HEK293 (cell line): ENCODE measurements around the gene PLA2G4E.

Source experiments
- CTCF ChIA-PET: fragments of 350-600 bp; formaldehyde crosslinking; extraction: SDS; loops from one replicate; lab custom pipeline; 2021; ENCODE audit warnings: antibody characterized with exemption; lab: Yijun Ruan, JAX
- POLR2A ChIA-PET: fragments of 300-600 bp; formaldehyde crosslinking; extraction: SDS; loops from one replicate; lab custom pipeline; 2020; ENCODE audit warnings: antibody characterized with exemption, inconsistent platforms; lab: Yijun Ruan, JAX
- H3K27ac ChIP-seq: fragments of 200-500 bp; sonication (Bioruptor generic); 2 replicates; pipeline ENCODE4 v1.5.1; 2014; ENCODE audit warnings: low read depth, low read length, control low read depth, inconsistent platforms; ENCODE audit errors: extremely low read depth
- H3K36me3 ChIP-seq, 2 experiments: fragments of 200-500 bp in 1 of 2; sonication (Bioruptor generic) in 1 of 2; 1 replicate in 1 of 2; 2 replicates in 1 of 2; pipeline ENCODE4 v1.5.1; 2014 to 2017; ENCODE audit warnings: inconsistent platforms in 2 of 2, low read length in 2 of 2; ENCODE audit not compliant: control insufficient read depth in 2 of 2, insufficient read depth in 1 of 2
- H3K4me1 ChIP-seq: fragments of 200-500 bp; sonication (Bioruptor generic); 2 replicates; pipeline ENCODE4 v1.5.1; 2014; ENCODE audit warnings: mild to moderate bottlenecking, low read length, inconsistent platforms; ENCODE audit not compliant: control insufficient read depth, insufficient read depth
- H3K4me3 ChIP-seq: 2 replicates; pipeline ENCODE4 v1.5.1; 2011; ENCODE audit warnings: low read depth, mild to moderate bottlenecking, control low read depth, low read length, moderate library complexity
- H3K9me3 ChIP-seq: fragments of 200-500 bp; sonication (Bioruptor generic); 2 replicates; pipeline ENCODE4 v1.5.1; 2014; ENCODE audit warnings: low read depth, low read length, inconsistent platforms; ENCODE audit not compliant: control insufficient read depth, insufficient read depth
- GLI2 ChIP-seq: fragments of 450-650 bp; formaldehyde crosslinking; IDR thresholded peaks from 2 replicates; pipeline ENCODE4; 2017; ENCODE audit warnings: missing biosample characterization, missing genetic modification characterization, low read depth, borderline replicate concordance
- GLIS2 ChIP-seq: fragments of 450-650 bp; formaldehyde crosslinking; IDR thresholded peaks from 2 replicates; pipeline ENCODE4 v1.5.1; 2016; ENCODE audit warnings: missing biosample characterization, missing genetic modification characterization
- HOXD13 ChIP-seq: sonication (generic); formaldehyde crosslinking; IDR thresholded peaks from 2 replicates; pipeline ENCODE4 v1.8.0; 2022; ENCODE audit warnings: missing genetic modification reagents, borderline replicate concordance
- SALL2 ChIP-seq: fragments of 450-650 bp; formaldehyde crosslinking; IDR thresholded peaks from 2 replicates; pipeline ENCODE4 v1.5.0; 2017; ENCODE audit warnings: missing biosample characterization, mild to moderate bottlenecking, missing genetic modification characterization, borderline replicate concordance
- SP2 ChIP-seq: fragments of 450-650 bp; formaldehyde crosslinking; IDR thresholded peaks from 2 replicates; pipeline ENCODE4 v1.5.1; 2016; ENCODE audit warnings: missing biosample characterization, missing genetic modification characterization
- ZNF121 ChIP-seq: fragments of 450-650 bp; formaldehyde crosslinking; IDR thresholded peaks from 2 replicates; pipeline ENCODE4 v1.5.1; 2016; ENCODE audit warnings: missing biosample characterization, missing genetic modification characterization
- ZNF2 ChIP-seq: fragments of 450-650 bp; formaldehyde crosslinking; IDR thresholded peaks from 2 replicates; pipeline ENCODE4 v1.5.1; 2016; ENCODE audit warnings: missing biosample characterization, missing genetic modification characterization
- ZNF23 ChIP-seq: fragments of 450-650 bp; formaldehyde crosslinking; IDR thresholded peaks from 2 replicates; pipeline ENCODE4 v1.5.1; 2016; ENCODE audit warnings: missing biosample characterization, missing genetic modification characterization, borderline replicate concordance
- ZNF311 ChIP-seq: fragments of 450-650 bp; formaldehyde crosslinking; IDR thresholded peaks from 2 replicates; pipeline ENCODE4 v1.5.1; 2017; ENCODE audit warnings: missing biosample characterization, missing genetic modification characterization, borderline replicate concordance
- ZNF354C ChIP-seq: fragments of 450-650 bp; formaldehyde crosslinking; IDR thresholded peaks from 2 replicates; pipeline ENCODE4 v1.5.1; 2016; ENCODE audit warnings: missing biosample characterization, missing genetic modification characterization, low read depth, borderline replicate concordance
- ZNF621 ChIP-seq: fragments of 450-650 bp; formaldehyde crosslinking; IDR thresholded peaks from 2 replicates; pipeline ENCODE4 v1.5.1; 2017; ENCODE audit warnings: missing biosample characterization, missing genetic modification characterization
- ZNF670 ChIP-seq: fragments of 450-650 bp; formaldehyde crosslinking; IDR thresholded peaks from 2 replicates; pipeline ENCODE4 v1.5.1; 2016; ENCODE audit warnings: missing biosample characterization, missing genetic modification characterization, low read depth
- ZNF677 ChIP-seq: fragments of 450-650 bp; IDR thresholded peaks from 2 replicates; pipeline ENCODE4 v1.5.0; 2018; ENCODE audit warnings: missing biosample characterization, mild to moderate bottlenecking, missing genetic modification characterization, moderate library complexity
- ZNF768 ChIP-seq: fragments of 450-650 bp; formaldehyde crosslinking; IDR thresholded peaks from 2 replicates; pipeline ENCODE4 v1.5.1; 2018; ENCODE audit warnings: missing biosample characterization, mild to moderate bottlenecking, missing genetic modification characterization
- ZNF776 ChIP-seq: fragments of 450-650 bp; formaldehyde crosslinking; IDR thresholded peaks from 2 replicates; pipeline ENCODE4 v1.5.0; 2017; ENCODE audit warnings: missing biosample characterization, missing genetic modification characterization, borderline replicate concordance
- TF ChIP-seq, protein P1 (sequence below): fragments of 450-650 bp; formaldehyde crosslinking; IDR thresholded peaks from 2 replicates; pipeline ENCODE4 v1.5.1; 2016; ENCODE audit warnings: missing biosample characterization, missing genetic modification characterization
- TF ChIP-seq, protein P2 (sequence below): fragments of 450-650 bp; formaldehyde crosslinking; IDR thresholded peaks from 2 replicates; pipeline ENCODE4 v1.5.1; 2016; ENCODE audit warnings: missing biosample characterization, missing genetic modification characterization
- TF ChIP-seq, protein P3 (sequence below): sonication (generic); formaldehyde crosslinking; IDR thresholded peaks from 2 replicates; pipeline ENCODE4 v1.8.1; 2022; ENCODE audit warnings: mild to moderate bottlenecking, moderate library complexity, missing genetic modification reagents
- TF ChIP-seq, protein P4 (sequence below): fragments of 450-650 bp; formaldehyde crosslinking; IDR thresholded peaks from 2 replicates; pipeline ENCODE4 v1.5.1; 2017; ENCODE audit warnings: missing biosample characterization, missing genetic modification characterization
- TF ChIP-seq, protein P5 (sequence below): fragments of 450-650 bp; formaldehyde crosslinking; IDR thresholded peaks from 2 replicates; pipeline ENCODE4 v1.5.1; 2017; ENCODE audit warnings: missing biosample characterization, missing genetic modification characterization

PLA2G4E gene

DNA sequence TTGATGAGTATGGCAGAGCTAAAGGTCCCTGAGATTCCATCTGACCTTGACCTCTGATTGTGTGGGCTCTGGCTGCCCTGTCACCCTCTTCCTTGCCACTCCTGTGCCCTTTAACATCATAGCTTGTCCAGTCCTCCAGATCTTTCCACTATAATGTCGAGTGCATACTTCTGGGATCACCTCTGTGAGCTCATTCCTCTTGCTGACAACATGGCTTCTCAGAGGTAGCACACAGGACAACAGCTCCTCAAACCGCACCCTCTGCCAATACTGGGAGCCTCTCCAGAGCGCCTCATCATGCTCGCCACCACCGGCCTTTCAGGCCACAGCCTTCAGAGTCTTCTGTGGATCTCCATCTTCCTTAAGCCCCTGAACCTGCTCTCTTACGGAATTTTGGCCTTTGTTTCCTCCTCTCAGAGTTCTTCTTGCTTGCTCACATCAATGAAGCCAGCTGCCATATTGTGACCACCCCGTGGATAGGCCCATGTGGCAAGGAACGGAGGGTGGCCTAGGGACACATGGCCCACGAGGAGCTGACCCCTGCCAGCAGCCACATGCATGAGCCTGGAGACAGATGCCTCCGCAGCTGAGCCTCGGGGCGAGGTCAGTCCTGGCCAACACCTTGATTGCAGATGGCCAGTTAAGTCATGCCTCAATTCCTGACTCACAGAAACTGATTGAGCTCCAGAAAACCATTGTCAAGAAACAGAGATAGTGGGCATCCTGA is 42.4 kb upstream of the PLA2G4E start (continued):
- TF ChIP-seq, protein P1, sequence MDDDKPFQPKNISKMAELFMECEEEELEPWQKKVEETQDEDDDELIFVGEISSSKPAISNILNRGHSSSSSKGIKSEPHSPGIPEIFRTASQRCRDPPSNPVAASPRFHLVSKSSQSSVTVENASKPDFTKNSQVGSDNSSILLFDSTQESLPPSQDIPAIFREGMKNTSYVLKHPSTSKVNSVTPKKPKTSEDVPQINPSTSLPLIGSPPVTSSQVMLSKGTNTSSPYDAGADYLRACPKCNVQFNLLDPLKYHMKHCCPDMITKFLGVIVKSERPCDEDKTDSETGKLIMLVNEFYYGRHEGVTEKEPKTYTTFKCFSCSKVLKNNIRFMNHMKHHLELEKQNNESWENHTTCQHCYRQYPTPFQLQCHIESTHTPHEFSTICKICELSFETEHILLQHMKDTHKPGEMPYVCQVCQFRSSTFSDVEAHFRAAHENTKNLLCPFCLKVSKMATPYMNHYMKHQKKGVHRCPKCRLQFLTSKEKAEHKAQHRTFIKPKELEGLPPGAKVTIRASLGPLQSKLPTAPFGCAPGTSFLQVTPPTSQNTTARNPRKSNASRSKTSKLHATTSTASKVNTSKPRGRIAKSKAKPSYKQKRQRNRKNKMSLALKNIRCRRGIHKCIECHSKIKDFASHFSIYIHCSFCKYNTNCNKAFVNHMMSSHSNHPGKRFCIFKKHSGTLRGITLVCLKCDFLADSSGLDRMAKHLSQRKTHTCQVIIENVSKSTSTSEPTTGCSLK (tag by site-specific recombination), result no peak
- TF ChIP-seq, protein P2, sequence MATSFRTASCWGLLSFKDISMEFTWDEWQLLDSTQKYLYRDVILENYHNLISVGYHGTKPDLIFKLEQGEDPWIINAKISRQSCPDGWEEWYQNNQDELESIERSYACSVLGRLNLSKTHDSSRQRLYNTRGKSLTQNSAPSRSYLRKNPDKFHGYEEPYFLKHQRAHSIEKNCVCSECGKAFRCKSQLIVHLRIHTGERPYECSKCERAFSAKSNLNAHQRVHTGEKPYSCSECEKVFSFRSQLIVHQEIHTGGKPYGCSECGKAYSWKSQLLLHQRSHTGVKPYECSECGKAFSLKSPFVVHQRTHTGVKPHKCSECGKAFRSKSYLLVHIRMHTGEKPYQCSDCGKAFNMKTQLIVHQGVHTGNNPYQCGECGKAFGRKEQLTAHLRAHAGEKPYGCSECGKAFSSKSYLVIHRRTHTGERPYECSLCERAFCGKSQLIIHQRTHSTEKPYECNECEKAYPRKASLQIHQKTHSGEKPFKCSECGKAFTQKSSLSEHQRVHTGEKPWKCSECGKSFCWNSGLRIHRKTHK (tag by site-specific recombination), result no peak
- TF ChIP-seq ZNF23 (no peak), ZNF776 (no peak), GLIS2 (tag by site-specific recombination) (no peak), ZNF311 (tag by site-specific recombination) (no peak), ZNF2 (tag by site-specific recombination) (no peak), ZNF768 (tag by site-specific recombination) (no peak)
- TF ChIP-seq, protein P3, sequence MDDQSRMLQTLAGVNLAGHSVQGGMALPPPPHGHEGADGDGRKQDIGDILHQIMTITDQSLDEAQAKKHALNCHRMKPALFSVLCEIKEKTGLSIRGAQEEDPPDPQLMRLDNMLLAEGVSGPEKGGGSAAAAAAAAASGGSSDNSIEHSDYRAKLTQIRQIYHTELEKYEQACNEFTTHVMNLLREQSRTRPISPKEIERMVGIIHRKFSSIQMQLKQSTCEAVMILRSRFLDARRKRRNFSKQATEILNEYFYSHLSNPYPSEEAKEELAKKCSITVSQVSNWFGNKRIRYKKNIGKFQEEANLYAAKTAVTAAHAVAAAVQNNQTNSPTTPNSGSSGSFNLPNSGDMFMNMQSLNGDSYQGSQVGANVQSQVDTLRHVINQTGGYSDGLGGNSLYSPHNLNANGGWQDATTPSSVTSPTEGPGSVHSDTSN, result no peak

DNA sequence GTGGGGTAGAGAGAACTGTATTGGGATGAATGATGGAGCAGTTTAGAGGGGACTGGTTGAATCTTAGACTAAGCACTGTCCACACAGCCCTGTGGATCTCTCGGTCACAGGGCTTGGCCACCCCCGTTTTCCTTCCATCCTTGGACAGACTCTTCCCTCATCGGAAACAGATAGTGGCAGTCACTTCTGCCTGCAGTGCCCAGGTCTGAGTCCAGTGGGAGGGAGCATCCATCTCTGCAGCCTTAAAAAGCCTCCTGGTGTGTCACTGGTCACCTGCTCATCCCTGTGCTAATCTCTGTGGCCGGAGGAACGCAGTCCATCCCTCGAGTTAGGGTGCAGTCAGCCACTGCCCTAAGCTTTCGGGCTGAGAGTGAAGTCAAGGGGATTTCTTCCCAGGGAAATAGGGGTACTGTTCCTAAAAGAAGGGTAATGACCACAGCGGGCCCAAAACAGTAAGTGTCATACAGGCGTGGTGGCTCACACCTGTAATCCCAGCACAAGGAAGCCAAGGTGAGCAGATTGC is 41.5 kb upstream of the PLA2G4E start:
- Histone ChIP-seq H3K36me3 (no peaks in the 10 kb centered on the region), H3K4me3 (no peak overlapping the region)
- CTCF ChIA-PET, result interaction anchor here (0.6 to 5.2 kb wide), 4 partner anchors 22 to 76 kb away, joined by 3 to 32 read pairs (median 12); no protein-coding TSS in a partner anchor
- TF ChIP-seq ZNF354C (tag by site-specific recombination), result no peak
- TF ChIP-seq, protein P4, sequence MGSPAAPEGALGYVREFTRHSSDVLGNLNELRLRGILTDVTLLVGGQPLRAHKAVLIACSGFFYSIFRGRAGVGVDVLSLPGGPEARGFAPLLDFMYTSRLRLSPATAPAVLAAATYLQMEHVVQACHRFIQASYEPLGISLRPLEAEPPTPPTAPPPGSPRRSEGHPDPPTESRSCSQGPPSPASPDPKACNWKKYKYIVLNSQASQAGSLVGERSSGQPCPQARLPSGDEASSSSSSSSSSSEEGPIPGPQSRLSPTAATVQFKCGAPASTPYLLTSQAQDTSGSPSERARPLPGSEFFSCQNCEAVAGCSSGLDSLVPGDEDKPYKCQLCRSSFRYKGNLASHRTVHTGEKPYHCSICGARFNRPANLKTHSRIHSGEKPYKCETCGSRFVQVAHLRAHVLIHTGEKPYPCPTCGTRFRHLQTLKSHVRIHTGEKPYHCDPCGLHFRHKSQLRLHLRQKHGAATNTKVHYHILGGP (tag by site-specific recombination), result no peak
- TF ChIP-seq, all 188 proteins: peak for 0
- POLR2A ChIA-PET, result no interaction called here
- H3K27ac ChIP-seq, result no peak overlapping the region
- no peaks in the 10 kb centered on the region for H3K9me3 ChIP-seq
- H3K4me1 ChIP-seq, result no peaks in the 10 kb centered on the region

DNA sequence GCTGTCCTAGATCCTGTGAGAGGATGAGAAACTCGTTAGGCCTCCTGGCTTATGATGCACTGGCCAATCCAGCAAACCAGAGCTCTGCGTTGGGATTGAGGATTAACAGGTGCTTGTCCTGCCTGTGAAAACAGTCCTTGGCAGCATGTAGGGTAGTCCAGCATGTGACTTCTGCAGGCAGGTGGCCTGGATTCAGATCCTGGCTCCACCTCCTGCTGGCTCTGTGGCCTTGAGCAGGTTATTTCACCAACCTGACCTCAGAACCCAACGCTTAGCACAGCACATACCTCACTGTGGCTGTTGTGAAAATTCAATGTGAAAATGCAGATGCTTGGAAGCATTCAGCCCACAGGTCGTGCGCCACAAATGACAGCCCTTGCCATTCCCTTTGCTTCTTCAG is 40.0 kb upstream of the PLA2G4E start:
- ChIA-PET POLR2A (no interaction called here), CTCF (interaction anchor here (0.5 to 5.2 kb wide), 7 partner anchors 24 to 320 kb away, joined by 3 to 32 read pairs (median 4); no protein-coding TSS in a partner anchor)
- no peaks in the 10 kb centered on the region for H3K9me3 ChIP-seq
- H3K36me3 ChIP-seq, result no peaks in the 10 kb centered on the region
- no peak overlapping the region for H3K27ac ChIP-seq
- H3K4me3 ChIP-seq, result no peak overlapping the region
- no peak for TF ChIP-seq ZNF670
- no peaks in the 10 kb centered on the region for H3K4me1 ChIP-seq

DNA sequence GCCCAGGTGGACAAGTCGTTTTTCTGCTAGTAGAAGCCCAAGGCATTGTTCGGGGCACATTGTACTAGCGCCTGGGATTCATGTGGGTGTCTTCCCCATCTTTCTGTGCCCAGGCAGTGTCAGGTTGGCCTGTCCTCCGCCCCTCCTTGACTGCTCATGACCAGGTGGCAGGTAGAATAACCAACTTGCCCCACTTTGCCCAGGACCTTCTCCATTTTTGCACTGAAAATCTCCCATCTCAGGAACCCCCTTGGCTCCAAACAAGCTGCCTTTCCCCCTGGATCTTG is 39.6 kb upstream of the PLA2G4E start:
- H3K4me3 ChIP-seq, result no peak overlapping the region
- no peaks in the 10 kb centered on the region for H3K4me1 ChIP-seq
- no peak overlapping the region for H3K27ac ChIP-seq
- ChIA-PET CTCF (interaction anchor here (0.7 to 5.2 kb wide), 6 partner anchors 24 to 319 kb away, joined by 3 to 32 read pairs (median 4); no protein-coding TSS in a partner anchor), POLR2A (no interaction called here)
- no peaks in the 10 kb centered on the region for H3K9me3 ChIP-seq
- no peaks in the 10 kb centered on the region for H3K36me3 ChIP-seq
- TF ChIP-seq SALL2 (tag by site-specific recombination) (no peak), ZNF121 (tag by site-specific recombination) (no peak), GLI2 (tag by site-specific recombination) (no peak), ZNF2 (tag by site-specific recombination) (no peak), ZNF677 (no peak), ZNF621 (tag by site-specific recombination) (no peak), SP2 (no peak), HOXD13 (CRISPR knock-in tag) (no peak)
- TF ChIP-seq, protein P5, sequence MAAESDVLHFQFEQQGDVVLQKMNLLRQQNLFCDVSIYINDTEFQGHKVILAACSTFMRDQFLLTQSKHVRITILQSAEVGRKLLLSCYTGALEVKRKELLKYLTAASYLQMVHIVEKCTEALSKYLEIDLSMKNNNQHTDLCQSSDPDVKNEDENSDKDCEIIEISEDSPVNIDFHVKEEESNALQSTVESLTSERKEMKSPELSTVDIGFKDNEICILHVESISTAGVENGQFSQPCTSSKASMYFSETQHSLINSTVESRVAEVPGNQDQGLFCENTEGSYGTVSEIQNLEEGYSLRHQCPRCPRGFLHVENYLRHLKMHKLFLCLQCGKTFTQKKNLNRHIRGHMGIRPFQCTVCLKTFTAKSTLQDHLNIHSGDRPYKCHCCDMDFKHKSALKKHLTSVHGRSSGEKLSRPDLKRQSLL (tag by site-specific recombination), result no peak
- TF ChIP-seq, protein P3, result no peak
